CD8-positive, alpha-beta memory T cell (primary cell): ENCODE measurements around the gene NPIPA8. TPM values are rescaled to one million over a fixed set of nuclear protein-coding genes. Genes with fewer than 3 reads are reported as not detected.
"Not testable (repeated sequence)": the region's sequence is repeated elsewhere in the genome, so short reads cannot be mapped to it uniquely, and the experiment has no call there.

Experiments used
- CTCF ChIA-PET: fragments of 350-600 bp; sonication (Branson Sonifier 250); formaldehyde crosslinking; loops from one replicate; lab custom pipeline; 2021; ENCODE audit warnings: antibody characterized with exemption; lab: Charles Lee
- POLR2A ChIA-PET: fragments of 350-600 bp; sonication (Branson Sonifier 250); formaldehyde crosslinking; loops from one replicate; lab custom pipeline; 2021; ENCODE audit warnings: antibody characterized with exemption; lab: Charles Lee
- DNase-seq, 5 donors: peaks; one replicate each; pipeline versions ENCODE4 v3.0.0 to v3.0.0-alpha.2; 2020 to 2022; ENCODE audit warnings: mixed read lengths in 1 of 5
- H3K27ac ChIP-seq: one replicate; pipeline ENCODE4 v1.7.0; 2013; ENCODE audit warnings: low read depth, mild to moderate bottlenecking, low read length, moderate library complexity
- H3K27me3 ChIP-seq: 2 replicates; pipeline ENCODE4 v1.7.0; 2013; ENCODE audit warnings: low read length, mild to moderate bottlenecking; ENCODE audit not compliant: insufficient read depth, poor library complexity, severe bottlenecking
- H3K36me3 ChIP-seq: 2 replicates; pipeline ENCODE4 v1.7.0; 2013; ENCODE audit warnings: mild to moderate bottlenecking, low read length, moderate library complexity; ENCODE audit not compliant: insufficient read depth
- H3K4me1 ChIP-seq: 2 replicates; pipeline ENCODE4 v1.7.0; 2013; ENCODE audit warnings: mild to moderate bottlenecking, low read length, moderate library complexity; ENCODE audit not compliant: insufficient read depth
- H3K4me3 ChIP-seq: 2 replicates; pipeline ENCODE4 v1.7.0; 2013; ENCODE audit warnings: mild to moderate bottlenecking, low read length
- H3K9me3 ChIP-seq: 2 replicates; pipeline ENCODE4 v1.7.0; 2013; ENCODE audit warnings: mild to moderate bottlenecking, low read length
- H3K27ac Mint-ChIP-seq, 8 donors: one replicate each; pipeline ENCODE4 v1.8.0; 2020 to 2021; ENCODE audit warnings: mixed read lengths in 8 of 8, mild to moderate bottlenecking in 6 of 8, inconsistent platforms in 3 of 8, moderate library complexity in 3 of 8
- H3K27me3 Mint-ChIP-seq, 2 donors: one replicate each; pipeline ENCODE4 v1.8.0; 2020 to 2021; ENCODE audit warnings: mixed read lengths in 2 of 2, mild to moderate bottlenecking in 1 of 2, moderate library complexity in 1 of 2
- H3K36me3 Mint-ChIP-seq, 3 donors: one replicate each; pipeline ENCODE4 v1.8.0; 2020 to 2021; ENCODE audit warnings: mixed read lengths in 3 of 3, inconsistent platforms in 1 of 3, mild to moderate bottlenecking in 1 of 3
- H3K4me1 Mint-ChIP-seq, 3 donors: one replicate each; pipeline ENCODE4 v1.8.0; 2020 to 2021; ENCODE audit warnings: mixed read lengths in 3 of 3, inconsistent platforms in 1 of 3, mild to moderate bottlenecking in 1 of 3
- H3K4me3 Mint-ChIP-seq, 7 donors: one replicate each; pipeline ENCODE4 v1.8.0; 2020 to 2021; ENCODE audit warnings: mixed read lengths in 7 of 7, mild to moderate bottlenecking in 6 of 7, moderate library complexity in 4 of 7, inconsistent platforms in 2 of 7
- H3K9me3 Mint-ChIP-seq, 5 donors: one replicate each; pipeline ENCODE4 v1.8.0; 2020 to 2022; ENCODE audit warnings: mixed read lengths in 5 of 5, mild to moderate bottlenecking in 3 of 5, moderate library complexity in 2 of 5, inconsistent platforms in 1 of 5
- polyA plus RNA-seq: library from polyadenylated mRNA; unstranded; fragments of 300-500 nt; fragmentation: Illumina TruSeq; gene quantifications from one replicate; pipeline ENCODE4 v1.2.3, GENCODE V29; 2021
- total RNA-seq, 2 experiments: library from RNA; stranded (reverse); gene quantifications; one replicate each; pipeline ENCODE4 v1.2.3, GENCODE V29; 2021

The NPIPA8 gene
- total RNA-seq, result 10 to 100 TPM; 12.5 to 18.7 TPM
- 1.8 TPM for polyA plus RNA-seq

DNA sequence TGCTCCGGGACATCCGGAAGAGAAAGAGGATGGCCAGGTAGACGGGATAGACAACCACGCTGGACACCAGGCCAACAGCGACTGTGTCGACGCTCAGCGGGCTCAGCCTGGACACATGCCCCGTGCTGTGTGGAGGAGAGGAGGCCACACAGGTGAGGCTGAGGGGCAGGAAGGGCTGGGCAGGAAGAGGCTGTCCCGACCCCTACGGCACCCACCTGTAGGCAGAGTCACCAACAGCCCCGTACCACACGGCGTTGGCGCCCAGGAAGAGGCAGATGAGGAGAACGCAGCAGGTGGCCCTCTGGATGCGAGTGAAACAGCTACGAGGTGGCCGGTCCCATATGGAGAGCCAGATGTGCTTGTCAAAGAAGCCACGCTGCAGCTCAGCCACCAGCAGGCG lies at the start of gene NPIPA8:
NPIPA8 (minus strand) TSS at position 101 of the 400 bp plus-strand sequence. CDS start 4,074 bp downstream, outside the sequence.
- POLR2A ChIA-PET, CTCF ChIA-PET, H3K9me3 Mint-ChIP-seq: not testable (repeated sequence)

DNA sequence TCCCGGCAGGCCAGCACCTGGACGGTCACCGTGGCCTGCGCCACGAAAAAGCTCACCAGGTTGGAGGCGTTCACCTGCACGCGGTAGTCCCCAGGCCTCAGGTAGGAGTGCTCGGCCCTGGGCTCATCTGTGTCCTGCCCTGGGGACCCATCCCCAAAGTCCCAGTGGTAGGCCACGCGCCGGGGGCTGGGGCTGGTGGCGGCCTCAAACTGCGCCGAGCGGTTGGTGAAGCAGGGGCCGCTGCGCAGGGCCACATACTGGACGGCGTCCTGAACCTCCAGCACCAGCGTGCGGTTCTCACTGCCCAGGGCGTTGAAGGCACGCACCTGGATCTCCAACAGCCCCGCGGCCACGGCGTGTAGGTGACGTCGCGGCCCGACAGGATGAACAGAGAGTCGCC lies 48.7 kb upstream of the NPIPA8 start:
- H3K9me3 Mint-ChIP-seq, POLR2A ChIA-PET, H3K27me3 ChIP-seq, H3K36me3 ChIP-seq, DNase-seq, H3K4me3 Mint-ChIP-seq, CTCF ChIA-PET, H3K4me3 ChIP-seq, H3K9me3 ChIP-seq, H3K27me3 Mint-ChIP-seq, H3K36me3 Mint-ChIP-seq, H3K4me1 Mint-ChIP-seq, H3K27ac ChIP-seq, H3K4me1 ChIP-seq, H3K27ac Mint-ChIP-seq: not testable (repeated sequence)

More for the DNA sequence above, at the start of gene NPIPA8:
- not testable (repeated sequence) for H3K27me3 Mint-ChIP-seq, H3K4me3 Mint-ChIP-seq, H3K27me3 ChIP-seq, H3K36me3 Mint-ChIP-seq, H3K27ac ChIP-seq, H3K36me3 ChIP-seq, H3K4me3 ChIP-seq, DNase-seq, H3K9me3 ChIP-seq, H3K4me1 Mint-ChIP-seq, H3K27ac Mint-ChIP-seq, H3K4me1 ChIP-seq

DNA sequence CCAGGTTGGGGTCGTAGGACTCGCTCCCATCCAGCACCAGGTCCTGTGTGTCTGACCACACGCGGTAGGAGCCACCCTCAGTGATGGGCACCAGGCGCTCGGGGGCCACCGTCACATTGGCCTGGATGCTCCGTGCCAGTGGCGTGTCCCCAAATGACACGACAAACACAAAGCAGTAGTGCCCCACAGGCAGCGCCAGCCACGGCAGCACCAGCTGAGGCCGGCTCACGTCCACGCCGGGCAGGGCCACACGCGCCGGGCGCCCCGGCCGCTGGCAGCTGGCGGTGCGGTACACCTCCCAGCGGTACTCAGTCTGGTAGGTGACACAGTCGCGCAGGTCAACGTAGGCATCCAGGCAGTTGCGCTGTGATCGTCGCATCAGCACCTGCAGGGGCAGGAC lies 48.3 kb upstream of the NPIPA8 start:
- H3K36me3 Mint-ChIP-seq, DNase-seq, H3K36me3 ChIP-seq, H3K4me1 Mint-ChIP-seq, H3K27ac ChIP-seq, CTCF ChIA-PET, H3K27ac Mint-ChIP-seq, H3K4me1 ChIP-seq, H3K9me3 Mint-ChIP-seq, H3K4me3 Mint-ChIP-seq, H3K27me3 Mint-ChIP-seq, H3K4me3 ChIP-seq, H3K27me3 ChIP-seq, H3K9me3 ChIP-seq, POLR2A ChIA-PET: not testable (repeated sequence)

DNA sequence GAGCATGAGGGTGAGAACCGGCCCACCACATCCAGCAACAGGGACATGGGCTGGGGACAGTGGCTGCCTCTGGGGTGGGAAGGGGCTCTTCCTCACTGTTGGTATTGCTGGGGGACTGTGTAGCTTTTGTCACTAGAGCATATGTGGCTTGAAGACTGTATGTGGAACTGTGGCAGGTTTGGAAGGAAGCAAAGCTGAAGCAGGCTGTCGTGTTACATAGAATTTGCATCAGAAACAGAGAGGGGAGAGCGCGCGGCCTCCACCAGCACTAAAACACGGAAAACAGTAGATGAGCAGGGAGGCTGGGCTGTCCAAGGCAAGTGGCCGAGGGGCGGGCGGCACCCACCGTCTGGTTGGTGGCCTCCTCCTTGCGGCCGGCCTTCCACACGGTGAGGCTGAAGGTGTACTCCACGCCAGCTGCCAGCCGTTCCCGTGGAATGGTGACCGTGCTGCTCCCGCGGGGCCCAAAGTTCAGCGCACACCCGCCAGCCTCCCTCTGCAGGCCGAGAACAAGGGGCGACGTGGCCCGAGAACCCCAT lies 47.6 kb upstream of the NPIPA8 start:
- DNase-seq, H3K4me1 Mint-ChIP-seq, H3K9me3 ChIP-seq, CTCF ChIA-PET, H3K27me3 Mint-ChIP-seq, H3K9me3 Mint-ChIP-seq, H3K4me3 ChIP-seq, H3K4me3 Mint-ChIP-seq, H3K27ac Mint-ChIP-seq, POLR2A ChIA-PET, H3K36me3 ChIP-seq, H3K27me3 ChIP-seq, H3K4me1 ChIP-seq, H3K27ac ChIP-seq, H3K36me3 Mint-ChIP-seq: not testable (repeated sequence)

DNA sequence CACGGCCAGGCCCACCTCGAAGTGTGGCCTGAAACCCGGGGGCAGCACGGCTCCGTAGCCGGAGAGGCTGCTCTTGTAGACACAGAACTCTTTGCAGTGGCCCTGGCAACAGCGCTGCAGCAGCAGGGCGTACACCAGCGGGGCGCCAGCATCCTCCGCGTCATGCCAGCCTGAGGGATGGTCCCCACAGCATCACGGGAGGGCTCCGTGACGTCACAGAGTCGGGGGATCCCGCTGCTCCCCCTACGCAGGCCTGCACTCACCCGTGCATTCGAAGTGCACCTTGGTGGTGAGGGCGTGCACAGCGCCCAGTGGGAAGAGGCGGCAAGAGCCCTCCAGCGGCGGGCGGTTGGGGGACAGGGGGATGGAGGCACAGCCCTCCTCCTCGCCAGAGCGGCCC lies 46.2 kb upstream of the NPIPA8 start:
- H3K27ac Mint-ChIP-seq, H3K9me3 ChIP-seq, POLR2A ChIA-PET, H3K36me3 Mint-ChIP-seq, H3K4me1 ChIP-seq, H3K4me1 Mint-ChIP-seq, H3K36me3 ChIP-seq, H3K4me3 ChIP-seq, H3K27me3 ChIP-seq, CTCF ChIA-PET, H3K27ac ChIP-seq, H3K27me3 Mint-ChIP-seq, H3K9me3 Mint-ChIP-seq, H3K4me3 Mint-ChIP-seq: not testable (repeated sequence)
- DNase-seq, result peak in 1 of 5 donors; percentile 3

DNA sequence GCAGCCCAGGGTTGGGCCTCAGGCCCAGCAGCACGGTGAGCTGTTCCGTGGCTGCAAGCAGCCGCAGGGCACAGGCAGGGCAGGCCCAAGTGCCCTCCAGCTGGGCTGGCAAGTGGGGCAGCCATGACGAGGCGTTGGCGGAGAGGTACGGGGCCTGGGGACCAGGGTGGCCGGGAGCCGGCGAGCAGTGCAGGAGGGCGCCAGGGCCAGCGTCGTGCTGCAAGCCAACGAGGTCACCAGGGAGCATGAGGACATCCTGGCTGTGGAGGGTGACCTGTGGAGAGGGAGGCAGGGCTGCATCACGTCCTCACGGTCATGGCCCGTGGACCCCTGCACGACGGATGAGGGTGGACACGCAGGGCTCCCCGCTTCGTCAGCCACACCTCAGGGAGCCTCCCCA lies 11.2 kb upstream of the NPIPA8 start:
- H3K27ac Mint-ChIP-seq, H3K27ac ChIP-seq, H3K36me3 Mint-ChIP-seq, H3K4me1 ChIP-seq, H3K4me3 ChIP-seq, DNase-seq, H3K9me3 Mint-ChIP-seq, H3K27me3 Mint-ChIP-seq, H3K4me3 Mint-ChIP-seq, H3K9me3 ChIP-seq, H3K4me1 Mint-ChIP-seq, POLR2A ChIA-PET, H3K27me3 ChIP-seq, H3K36me3 ChIP-seq, CTCF ChIA-PET: not testable (repeated sequence)

DNA sequence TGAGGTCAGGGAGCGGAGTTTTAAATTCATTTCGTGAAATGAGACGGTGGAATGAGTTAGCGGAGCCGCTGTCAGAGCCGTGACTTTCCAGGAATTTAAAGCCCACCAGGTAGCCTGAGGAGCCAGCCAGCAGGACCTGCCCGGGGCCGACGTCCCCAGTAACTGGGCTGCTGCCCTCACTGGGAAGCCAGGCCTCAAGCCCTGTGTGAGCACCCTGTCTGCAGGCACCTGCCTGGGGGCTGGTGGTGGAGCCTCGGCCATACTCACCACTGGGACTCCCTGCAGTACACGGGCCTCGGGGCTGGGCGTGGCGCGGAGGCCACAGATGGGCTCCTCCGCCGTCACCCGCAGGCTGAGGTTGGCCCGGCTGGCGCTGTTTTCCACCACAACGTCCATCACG lies 10.5 kb upstream of the NPIPA8 start:
- H3K9me3 ChIP-seq, H3K36me3 Mint-ChIP-seq, H3K27me3 ChIP-seq, H3K27ac ChIP-seq, H3K4me1 Mint-ChIP-seq, H3K4me1 ChIP-seq, H3K27ac Mint-ChIP-seq, POLR2A ChIA-PET, H3K4me3 ChIP-seq, CTCF ChIA-PET, H3K36me3 ChIP-seq, H3K9me3 Mint-ChIP-seq, H3K4me3 Mint-ChIP-seq, H3K27me3 Mint-ChIP-seq: not testable (repeated sequence)
- DNase-seq, result peak in 1 of 5 donors; percentile 30

DNA sequence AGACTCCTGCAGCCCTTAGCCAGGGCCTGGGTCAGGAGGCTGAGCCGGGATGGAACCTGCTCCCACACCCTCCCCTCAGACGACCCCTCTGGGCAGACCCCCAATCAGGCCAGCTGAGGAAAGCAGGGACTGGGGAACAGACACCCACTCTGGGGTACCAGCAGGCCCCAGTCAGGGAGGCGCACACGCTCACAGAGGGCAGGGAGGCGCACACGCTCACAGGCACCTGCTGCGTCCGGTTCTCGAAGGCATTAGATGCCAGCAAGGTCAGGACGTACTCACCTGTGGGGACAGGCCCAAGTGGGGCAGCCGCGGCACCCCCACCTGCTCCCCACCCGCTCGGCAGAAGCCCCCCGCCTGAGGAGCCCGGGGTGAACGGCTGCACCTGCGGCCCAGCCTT lies 8.1 kb upstream of the NPIPA8 start:
- H3K36me3 ChIP-seq, DNase-seq, H3K9me3 Mint-ChIP-seq, H3K27ac Mint-ChIP-seq, H3K4me1 Mint-ChIP-seq, H3K4me3 ChIP-seq, H3K27ac ChIP-seq, H3K4me3 Mint-ChIP-seq, H3K4me1 ChIP-seq, POLR2A ChIA-PET, CTCF ChIA-PET, H3K9me3 ChIP-seq, H3K27me3 Mint-ChIP-seq, H3K27me3 ChIP-seq, H3K36me3 Mint-ChIP-seq: not testable (repeated sequence)

DNA sequence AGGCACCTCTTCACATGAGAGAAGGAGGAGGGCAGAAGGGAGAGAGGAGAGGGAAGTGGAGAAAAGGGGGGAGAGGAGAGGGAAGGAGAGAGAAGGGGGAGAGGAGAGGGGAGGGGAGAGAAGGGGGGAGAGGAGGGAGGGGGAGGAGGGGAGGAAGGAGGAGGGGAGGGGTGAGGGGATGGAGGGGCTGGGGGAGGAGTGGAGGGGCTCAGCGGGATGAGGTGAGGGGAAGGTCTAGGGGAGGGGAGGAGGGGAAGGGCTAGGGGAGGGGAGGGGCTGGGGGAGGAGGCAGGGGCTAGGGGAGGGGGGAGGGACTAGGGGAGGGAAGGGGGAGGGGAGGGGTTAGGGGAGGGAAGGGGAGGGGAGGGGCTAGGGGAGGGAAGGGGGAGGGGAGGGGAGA lies 5.5 kb upstream of the NPIPA8 start:
- H3K27me3 Mint-ChIP-seq, H3K27ac ChIP-seq, H3K9me3 ChIP-seq, DNase-seq, H3K4me3 ChIP-seq, H3K36me3 Mint-ChIP-seq, CTCF ChIA-PET, H3K27me3 ChIP-seq, H3K9me3 Mint-ChIP-seq, H3K4me1 Mint-ChIP-seq, H3K36me3 ChIP-seq, POLR2A ChIA-PET, H3K27ac Mint-ChIP-seq, H3K4me3 Mint-ChIP-seq, H3K4me1 ChIP-seq: not testable (repeated sequence)
